Psoas muscle (tissue), 8 donors: ENCODE measurements around the gene SNRPA1. TPM values are rescaled to one million over a fixed set of nuclear protein-coding genes. Genes with fewer than 3 reads are reported as not detected.

Experiments
- ATAC-seq, 4 donors: fragments of 200-7000 bp; cut with Tn5 transposase; one replicate each; pipeline ENCODE4 v1.9.1; 2020; ENCODE audit warnings: moderate library complexity in 3 of 4, mild to moderate bottlenecking in 2 of 4
- DNase-seq, 2 donors: peaks; one replicate each; pipeline ENCODE4 v3.0.0-alpha.2; 2020
- H3K27ac ChIP-seq: fragments of 200-600 bp; one replicate; pipeline ENCODE4 v1.8.0; 2022
- H3K27me3 ChIP-seq, 3 donors: fragments of 200-600 bp in 1 of 3; one replicate each; pipeline versions ENCODE4 v1.6.1 to v1.8.0; 2013 to 2022; ENCODE audit warnings: low read length in 2 of 3, mild to moderate bottlenecking in 2 of 3, moderate library complexity in 1 of 3; ENCODE audit not compliant: insufficient read depth in 3 of 3
- H3K36me3 ChIP-seq, 2 donors: fragments of 200-600 bp in 1 of 2; one replicate each; pipeline versions ENCODE4 v1.6.1 to v1.8.0; 2013 to 2022; ENCODE audit warnings: low read depth in 1 of 2, mild to moderate bottlenecking in 1 of 2, moderate library complexity in 1 of 2; ENCODE audit not compliant: insufficient read depth in 1 of 2
- H3K4me1 ChIP-seq: fragments of 200-600 bp; one replicate; pipeline ENCODE4 v1.8.0; 2022
- H3K4me3 ChIP-seq: fragments of 200-600 bp; one replicate; pipeline ENCODE4 v1.8.0; 2022; ENCODE audit warnings: mild to moderate bottlenecking
- H3K9me3 ChIP-seq: fragments of 200-600 bp; one replicate; pipeline ENCODE4 v1.8.0; 2022
- WGBS, 3 donors: extraction: QIAGEN DNeasy Blood & Tissue Kit; methylation state at CpG; one replicate each; pipeline versions ENCODE4 v1.1.6 to v1.1.7; 2013; 5-methylcytosine and 5-hydroxymethylcytosine counted together
- intact Hi-C, 2 donors: fragments of 100-400 bp; cut with DNase I; formaldehyde crosslinking; loops; one replicate each; pipeline versions ENCODE4 v1.11.0 to v1.14.2; 2022
- polyA plus RNA-seq, 3 donors: library from polyadenylated mRNA; stranded (reverse); fragments of 200-250 nt; gene quantifications; one replicate each; pipeline ENCODE4 v1.2.3, GENCODE V29; 2013
- total RNA-seq, 4 donors: library from RNA; stranded (reverse); fragmentation: NEBNext Ultra II Directional in 2 of 4; extraction: Animal tissue kit (Norgen Biotek cat#: 25700) in 2 of 4; gene quantifications; one replicate each; pipeline versions ENCODE4 v1.2.1 to v1.2.4, GENCODE V29; 2021 to 2023
- TF ChIP-seq, protein P1 (sequence below): fragments of 200-600 bp; IDR thresholded peaks from one replicate; pipeline ENCODE4 v1.8.0; 2022; ENCODE audit warnings: antibody characterized with exemption
- donor health status: healthy with polysubstance abuse.
- donor health status: DM: no; HTN: no; CAD: no; lungs with moderate emphysema.
- donor health status: Bipolar disorder and iron deficiency.
- donor health status: healthy.
- donor health status: DM: yes; HTN: yes; CAD: no.
- donor health status: DM: no; HTN: no; CAD: no.
- donor health status: DM: no; HTN: no; CAD: no.
- donor health status: DM: yes; HTN: yes; CAD: no.

SNRPA1 gene
- total and polyA plus RNA-seq, 7 donors, result 14.8 to 126 (median 35.4) TPM

GRCh38 chr15:101303408-101303807 is 8.4 kb upstream of the SNRPA1 start:
- Histone ChIP-seq H3K4me1 (no peaks in the 10 kb centered on the region), H3K27ac (no peak overlapping the region), H3K27me3 (no peaks in the 10 kb centered on the region), H3K9me3 (no peaks in the 10 kb centered on the region), H3K4me3 (no peak overlapping the region), H3K36me3 (peaks cover 0 to 21% of the 10 kb centered on the region in 2 donors)
- 49 to 62% (median 52%) methylated on average over 4 of the region's 4 CpGs for WGBS, 3 donors
- intact Hi-C loops, result loop anchor here (2.0 to 10.0 kb wide), 6 partner anchors 61 to 349 kb away; partner anchors contain the start of gene TM2D3 (in 1 of the 2)
- TF ChIP-seq, protein P1, sequence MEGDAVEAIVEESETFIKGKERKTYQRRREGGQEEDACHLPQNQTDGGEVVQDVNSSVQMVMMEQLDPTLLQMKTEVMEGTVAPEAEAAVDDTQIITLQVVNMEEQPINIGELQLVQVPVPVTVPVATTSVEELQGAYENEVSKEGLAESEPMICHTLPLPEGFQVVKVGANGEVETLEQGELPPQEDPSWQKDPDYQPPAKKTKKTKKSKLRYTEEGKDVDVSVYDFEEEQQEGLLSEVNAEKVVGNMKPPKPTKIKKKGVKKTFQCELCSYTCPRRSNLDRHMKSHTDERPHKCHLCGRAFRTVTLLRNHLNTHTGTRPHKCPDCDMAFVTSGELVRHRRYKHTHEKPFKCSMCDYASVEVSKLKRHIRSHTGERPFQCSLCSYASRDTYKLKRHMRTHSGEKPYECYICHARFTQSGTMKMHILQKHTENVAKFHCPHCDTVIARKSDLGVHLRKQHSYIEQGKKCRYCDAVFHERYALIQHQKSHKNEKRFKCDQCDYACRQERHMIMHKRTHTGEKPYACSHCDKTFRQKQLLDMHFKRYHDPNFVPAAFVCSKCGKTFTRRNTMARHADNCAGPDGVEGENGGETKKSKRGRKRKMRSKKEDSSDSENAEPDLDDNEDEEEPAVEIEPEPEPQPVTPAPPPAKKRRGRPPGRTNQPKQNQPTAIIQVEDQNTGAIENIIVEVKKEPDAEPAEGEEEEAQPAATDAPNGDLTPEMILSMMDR, result no peak
- DNase-seq (no peak), ATAC-seq (no peak)

- Histone ChIP-seq H3K4me1 (peaks cover 29% of the 10 kb centered on the region), H3K9me3 (no peaks in the 10 kb centered on the region), H3K27me3 (no peaks in the 10 kb centered on the region), H3K4me3 (peak overlapping the region; percentile 99), H3K27ac (peak overlapping the region; percentile 98), H3K36me3 (peaks cover 0 to 6% of the 10 kb centered on the region in 2 donors)
- ATAC-seq (no peak), DNase-seq (no peak)
- TF ChIP-seq, protein P1, result no peak
- WGBS, 3 donors, result 81 to 92% (median 86%) methylated on average over 9 of the region's 9 CpGs
- intact Hi-C loops, result loop anchor here (5.0 kb wide), 2 partner anchors 201 to 346 kb away; no protein-coding TSS in a partner anchor
Measured at GRCh38 chr15:101296418-101297405, 1.7 kb upstream of the SNRPA1 start.

GRCh38 chr15:101295607-101296161 is 636 bp upstream of the SNRPA1 start:
- intact Hi-C loops, result loop anchor here (2.0 to 5.0 kb wide), 3 partner anchors 202 to 357 kb away; partner anchors contain the start of gene TM2D3 (in 1 of the 2)
- peak in 1 of 4 donors; percentile 36 for ATAC-seq
- no peak for DNase-seq

GRCh38 chr15:101293122-101293521 is 1.9 kb downstream of the SNRPA1 start:
- intact Hi-C loops, result loop anchor here in 1 of 2 donors (2.0 kb wide), 1 partner anchor 14 kb away; no protein-coding TSS in a partner anchor
- no peaks in the 10 kb centered on the region for H3K27me3 ChIP-seq
- no peaks in the 10 kb centered on the region for H3K9me3 ChIP-seq
- H3K4me3 ChIP-seq, result peak overlapping the region; percentile 99
- 51 to 60% (median 55%) methylated on average over 10 of the region's 10 CpGs for WGBS, 3 donors
- peaks cover 0 to 38% of the 10 kb centered on the region in 2 donors for H3K36me3 ChIP-seq
- DNase-seq (no peak), ATAC-seq (no peak)
- TF ChIP-seq, protein P1, result no peak
- peaks cover 35% of the 10 kb centered on the region for H3K4me1 ChIP-seq
- peak overlapping the region; percentile 98 for H3K27ac ChIP-seq

More at GRCh38 chr15:101295607-101296161, 636 bp upstream of the SNRPA1 start:
- peak overlapping the region; percentile 98 for H3K27ac ChIP-seq
- 0 to 2% (median 1%) methylated on average over 20 of the region's 20 CpGs for WGBS, 3 donors
- H3K36me3 ChIP-seq, result peaks cover 0 to 15% of the 10 kb centered on the region in 2 donors
- peaks cover 35% of the 10 kb centered on the region for H3K4me1 ChIP-seq
- no peaks in the 10 kb centered on the region for H3K27me3 ChIP-seq
- peak overlapping the region; percentile 99 for H3K4me3 ChIP-seq
- no peaks in the 10 kb centered on the region for H3K9me3 ChIP-seq
- TF ChIP-seq, protein P1, result no peak
